Sigmoid colon (tissue), 7 donors: ENCODE measurements around the gene TMPRSS6. TPM values are rescaled to one million over a fixed set of nuclear protein-coding genes. Genes with fewer than 3 reads are reported as not detected.

Source experiments
- DNase-seq: peaks from one replicate; pipeline ENCODE4 v3.0.0-alpha.2; 2019
- H3K27ac ChIP-seq, 4 donors: fragments of 200-600 bp; sonication (generic); one replicate each; pipeline ENCODE4 v1.5.1; 2016 to 2019; ENCODE audit warnings: mild to moderate bottlenecking in 1 of 4
- H3K27me3 ChIP-seq, 3 donors: fragments of 200-600 bp; sonication (generic); one replicate each; pipeline ENCODE4 v1.5.1; 2019; ENCODE audit warnings: mild to moderate bottlenecking in 1 of 3
- H3K36me3 ChIP-seq, 4 donors: fragments of 200-600 bp; sonication (generic); one replicate each; pipeline ENCODE4 v1.5.1; 2016 to 2019
- H3K4me1 ChIP-seq, 4 donors: fragments of 200-600 bp; sonication (generic); one replicate each; pipeline ENCODE4 v1.5.1; 2017 to 2019
- H3K4me3 ChIP-seq, 4 donors: fragments of 200-600 bp; sonication (generic); one replicate each; pipeline ENCODE4 v1.5.1; 2017 to 2019; ENCODE audit warnings: mild to moderate bottlenecking in 2 of 4, moderate library complexity in 1 of 4
- H3K9me3 ChIP-seq, 4 donors: fragments of 200-600 bp in 3 of 4; sonication (generic) in 3 of 4; one replicate each; pipeline versions ENCODE4 v1.5.1 to v1.6.1; 2013 to 2019
- EP300 ChIP-seq, 4 donors: sonication (generic); formaldehyde crosslinking; IDR thresholded peaks; one replicate each; pipeline ENCODE4 v1.6.1; 2017; ENCODE audit warnings: antibody characterized with exemption in 4 of 4
- POLR2A ChIP-seq, 2 donors: fragments of 450-650 bp; IDR thresholded peaks; one replicate each; pipeline ENCODE4 v1.6.1; 2016; ENCODE audit warnings: antibody characterized with exemption in 2 of 2, mild to moderate bottlenecking in 2 of 2, moderate library complexity in 2 of 2
- POLR2AphosphoS5 ChIP-seq, 4 donors: sonication (generic); formaldehyde crosslinking; IDR thresholded peaks; one replicate each; pipeline ENCODE4 v1.6.1; 2017; ENCODE audit warnings: antibody characterized with exemption in 4 of 4
- WGBS, 2 donors: extraction: QIAGEN DNeasy Blood & Tissue Kit; methylation state at CpG; one replicate each; pipeline ENCODE4 v1.1.7; 2013; 5-methylcytosine and 5-hydroxymethylcytosine counted together
- intact Hi-C: fragments of 100-400 bp; cut with DNase I; formaldehyde crosslinking; loops from one replicate; pipeline ENCODE4 v1.15.1; 2023
- polyA plus RNA-seq, 3 donors: library from polyadenylated mRNA; stranded (reverse); fragments of 200-250 nt; gene quantifications; one replicate each; pipeline ENCODE4 v1.2.3, GENCODE V29; 2013
- total RNA-seq, 4 donors: library from RNA; depleted of rRNA; stranded (reverse); fragments of >200 nt; gene quantifications; one replicate each; pipeline ENCODE4 v1.1.0, GENCODE V29; 2016
- TF ChIP-seq, protein P1 (sequence below), 4 experiments: fragments of 450-650 bp in 3 of 4; fragments of 200-600 bp in 1 of 4; IDR thresholded peaks; one replicate each; pipeline ENCODE4 v1.5.1; 2016 to 2019; ENCODE audit warnings: antibody characterized with exemption in 4 of 4, mild to moderate bottlenecking in 3 of 4, moderate library complexity in 2 of 4
- donor health status: healthy with polysubstance abuse.
- donor health status: Bipolar disorder and iron deficiency.
- donor health status: healthy.

Gene TMPRSS6
- total and polyA plus RNA-seq, 7 donors, result 0.79 to 1.8 TPM; not detected in 5

- Histone ChIP-seq H3K9me3 (no peaks in the 10 kb centered on the region), H3K4me1 (no peaks in the 10 kb centered on the region), H3K4me3 (no peak overlapping the region), H3K27ac (no peak overlapping the region), H3K36me3 (no peaks in the 10 kb centered on the region), H3K27me3 (peaks cover 0 to 3% (median 0%) of the 10 kb centered on the region in 3 donors)
- no peak for TF ChIP-seq POLR2A (IDR thresholded peaks at IDR 0.05)
- TF ChIP-seq EP300 (IDR thresholded peaks at IDR 0.05), result no peak
- TF ChIP-seq POLR2AphosphoS5 (IDR thresholded peaks at IDR 0.05), result no peak
- TF ChIP-seq, protein P1, sequence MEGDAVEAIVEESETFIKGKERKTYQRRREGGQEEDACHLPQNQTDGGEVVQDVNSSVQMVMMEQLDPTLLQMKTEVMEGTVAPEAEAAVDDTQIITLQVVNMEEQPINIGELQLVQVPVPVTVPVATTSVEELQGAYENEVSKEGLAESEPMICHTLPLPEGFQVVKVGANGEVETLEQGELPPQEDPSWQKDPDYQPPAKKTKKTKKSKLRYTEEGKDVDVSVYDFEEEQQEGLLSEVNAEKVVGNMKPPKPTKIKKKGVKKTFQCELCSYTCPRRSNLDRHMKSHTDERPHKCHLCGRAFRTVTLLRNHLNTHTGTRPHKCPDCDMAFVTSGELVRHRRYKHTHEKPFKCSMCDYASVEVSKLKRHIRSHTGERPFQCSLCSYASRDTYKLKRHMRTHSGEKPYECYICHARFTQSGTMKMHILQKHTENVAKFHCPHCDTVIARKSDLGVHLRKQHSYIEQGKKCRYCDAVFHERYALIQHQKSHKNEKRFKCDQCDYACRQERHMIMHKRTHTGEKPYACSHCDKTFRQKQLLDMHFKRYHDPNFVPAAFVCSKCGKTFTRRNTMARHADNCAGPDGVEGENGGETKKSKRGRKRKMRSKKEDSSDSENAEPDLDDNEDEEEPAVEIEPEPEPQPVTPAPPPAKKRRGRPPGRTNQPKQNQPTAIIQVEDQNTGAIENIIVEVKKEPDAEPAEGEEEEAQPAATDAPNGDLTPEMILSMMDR (IDR thresholded peaks at IDR 0.05), result no peak
- 95 to 96% methylated on average over 8 of the region's 8 CpGs for WGBS, 2 donors
- DNase-seq, result no peak
- intact Hi-C loops, result no loop called here
These were observed 46.5 kb upstream of the TMPRSS6 start for GRCh38 chr22:37155971-37156370.

DNA sequence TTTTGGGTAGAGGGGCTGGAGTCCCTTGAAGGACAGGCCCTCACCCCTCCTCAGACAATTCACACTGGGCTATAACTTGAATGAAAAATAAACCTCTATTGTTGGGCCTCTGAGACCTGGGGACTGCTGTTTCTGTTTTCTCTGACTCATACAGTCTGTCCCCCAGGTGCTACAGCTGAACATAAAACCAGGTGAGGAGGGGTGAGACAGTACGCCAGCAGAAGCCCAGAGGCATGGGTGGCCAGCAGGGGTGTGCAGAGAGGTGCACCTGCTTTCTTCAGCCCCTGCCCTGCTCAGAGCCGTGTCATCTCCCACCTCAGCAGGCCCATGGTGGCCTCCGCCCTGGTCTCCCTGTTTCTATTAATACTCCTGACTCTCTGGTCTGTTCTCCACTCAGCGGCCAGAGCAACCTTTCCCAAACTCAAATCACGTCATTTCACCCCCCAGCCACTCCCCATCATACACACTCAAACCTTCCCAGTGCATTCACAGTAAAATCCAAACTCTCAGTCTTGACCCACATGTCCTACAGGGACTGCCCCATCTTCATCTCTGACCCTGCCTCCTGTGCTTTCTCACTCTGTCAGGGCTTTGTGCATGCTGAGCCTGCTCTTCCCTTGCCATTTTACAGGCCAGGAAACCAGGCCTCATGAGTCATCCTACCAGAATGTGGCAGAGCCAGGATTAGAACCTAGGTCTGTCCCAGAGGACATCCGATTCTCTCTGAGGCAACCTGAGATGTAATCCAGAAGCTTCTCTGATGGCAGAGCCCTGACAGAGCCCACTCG is 45.6 kb upstream of the TMPRSS6 start:
- intact Hi-C loops, result no loop called here
- WGBS, 2 donors, result 86 to 87% methylated on average over 7 of the region's 7 CpGs
- no peak for DNase-seq
- Histone ChIP-seq H3K4me3 (no peak overlapping the region), H3K9me3 (no peaks in the 10 kb centered on the region), H3K36me3 (no peaks in the 10 kb centered on the region), H3K4me1 (no peaks in the 10 kb centered on the region), H3K27ac (no peak overlapping the region), H3K27me3 (peaks cover 0 to 3% (median 0%) of the 10 kb centered on the region in 3 donors)
- TF ChIP-seq POLR2AphosphoS5 (IDR thresholded peaks at IDR 0.05), result no peak

- no peak for DNase-seq
These were observed 44.4 kb upstream of the TMPRSS6 start for GRCh38 chr22:37153901-37154300.

GRCh38 chr22:37151401-37151800 is 41.9 kb upstream of the TMPRSS6 start:
- DNase-seq, result no peak
- H3K4me1 ChIP-seq, result no peaks in the 10 kb centered on the region
- H3K36me3 ChIP-seq, result no peaks in the 10 kb centered on the region
- peaks cover 0 to 3% (median 0%) of the 10 kb centered on the region in 3 donors for H3K27me3 ChIP-seq
- intact Hi-C loops, result no loop called here
- TF ChIP-seq, protein P1 (IDR thresholded peaks at IDR 0.05), result no peak
- TF ChIP-seq POLR2A (IDR thresholded peaks at IDR 0.05) (no peak), EP300 (IDR thresholded peaks at IDR 0.05) (no peak), POLR2AphosphoS5 (IDR thresholded peaks at IDR 0.05) (no peak)
- H3K27ac ChIP-seq, result no peak overlapping the region
- H3K4me3 ChIP-seq, result no peak overlapping the region
- no peaks in the 10 kb centered on the region for H3K9me3 ChIP-seq

More at GRCh38 chr22:37153901-37154300, 44.4 kb upstream of the TMPRSS6 start:
- intact Hi-C loops, result no loop called here
- H3K27me3 ChIP-seq, result peaks cover 0 to 3% (median 0%) of the 10 kb centered on the region in 3 donors
- H3K4me3 ChIP-seq, result no peak overlapping the region
- no peaks in the 10 kb centered on the region for H3K4me1 ChIP-seq
- no peaks in the 10 kb centered on the region for H3K9me3 ChIP-seq
- 94 to 95% methylated on average over 6 of the region's 6 CpGs for WGBS, 2 donors
- H3K27ac ChIP-seq, result no peak overlapping the region
- TF ChIP-seq POLR2AphosphoS5 (IDR thresholded peaks at IDR 0.05), result no peak
- TF ChIP-seq EP300 (IDR thresholded peaks at IDR 0.05), result no peak
- TF ChIP-seq POLR2A (IDR thresholded peaks at IDR 0.05), result no peak
- TF ChIP-seq, protein P1 (IDR thresholded peaks at IDR 0.05), result no peak
- no peaks in the 10 kb centered on the region for H3K36me3 ChIP-seq

- no peaks in the 10 kb centered on the region for H3K4me1 ChIP-seq
- intact Hi-C loops, result no loop called here
- H3K27me3 ChIP-seq, result peaks cover 0 to 7% (median 0%) of the 10 kb centered on the region in 3 donors
- H3K4me3 ChIP-seq, result no peak overlapping the region
- TF ChIP-seq, protein P1 (IDR thresholded peaks at IDR 0.05), result no peak
- TF ChIP-seq POLR2A (IDR thresholded peaks at IDR 0.05) (no peak), EP300 (IDR thresholded peaks at IDR 0.05) (no peak), POLR2AphosphoS5 (IDR thresholded peaks at IDR 0.05) (no peak)
- H3K27ac ChIP-seq, result no peak overlapping the region
- no peaks in the 10 kb centered on the region for H3K9me3 ChIP-seq
- H3K36me3 ChIP-seq, result no peaks in the 10 kb centered on the region
- DNase-seq, result no peak
These were observed 41.2 kb upstream of the TMPRSS6 start for GRCh38 chr22:37150701-37151100.
